Caco-2 (cell line): Measurements from ENCODE around the gene STEAP4. TPM values are rescaled to one million over a fixed set of nuclear protein-coding genes. Genes with fewer than 3 reads are reported as not detected.

Experiments
- BruUV-seq: library from RNA; stranded (reverse); fragments of 400-500 nt; replicated peaks from 2 replicates; lab custom pipeline; 2021; lab: Mats Ljungman, UMichigan
- CTCF ChIA-PET: fragments of 300-600 bp; sonication (Branson Sonifier 250); formaldehyde crosslinking; loops from one replicate; lab custom pipeline; 2022; ENCODE audit warnings: antibody characterized with exemption; lab: Charles Lee
- POLR2A ChIA-PET: fragments of 300-600 bp; sonication (Branson Sonifier 250); formaldehyde crosslinking; loops from one replicate; lab custom pipeline; 2022; ENCODE audit warnings: antibody characterized with exemption; lab: Charles Lee
- DNase-seq, 2 experiments: peaks; one replicate each; pipeline versions ENCODE4 v3.0.0 to v3.0.0-alpha.2; 2020 to 2022
- H3K27me3 ChIP-seq: replicated peaks from 2 replicates; pipeline ENCODE4 v1.6.0; 2011; ENCODE audit warnings: low read length; ENCODE audit not compliant: control insufficient read depth, insufficient read depth
- H3K36me3 ChIP-seq: 2 replicates; pipeline ENCODE4 v1.5.1; 2011; ENCODE audit warnings: low read length; ENCODE audit not compliant: control insufficient read depth, insufficient read depth
- H3K4me1 ChIP-seq: fragments of 250-450 bp; sonication (Bioruptor Pico); 2 replicates; pipeline ENCODE4 v1.5.1; 2020; ENCODE audit warnings: mild to moderate bottlenecking
- H3K4me3 ChIP-seq: 2 replicates; pipeline ENCODE4 v1.5.1; 2011; ENCODE audit warnings: low read depth, mild to moderate bottlenecking, control low read depth, low read length
- H3K9me3 ChIP-seq: fragments of 250-450 bp; sonication (Bioruptor Pico); 2 replicates; pipeline ENCODE4 v1.5.1; 2020; ENCODE audit warnings: mild to moderate bottlenecking, moderate library complexity
- H3K27ac Mint-ChIP-seq: one replicate; pipeline ENCODE4 v1.8.0; 2022; ENCODE audit warnings: mixed read lengths; ENCODE audit not compliant: unreplicated experiment
- H3K27me3 Mint-ChIP-seq: one replicate; pipeline ENCODE4 v1.8.0; 2022; ENCODE audit warnings: mixed read lengths; ENCODE audit not compliant: insufficient read depth, unreplicated experiment
- H3K36me3 Mint-ChIP-seq: one replicate; pipeline ENCODE4 v1.8.0; 2022; ENCODE audit warnings: mild to moderate bottlenecking, mixed read lengths; ENCODE audit not compliant: insufficient read depth, unreplicated experiment
- H3K4me1 Mint-ChIP-seq: one replicate; pipeline ENCODE4 v1.8.0; 2022; ENCODE audit warnings: low read depth, mixed read lengths; ENCODE audit not compliant: unreplicated experiment
- H3K4me3 Mint-ChIP-seq: one replicate; pipeline ENCODE4 v1.8.0; 2022; ENCODE audit warnings: mild to moderate bottlenecking, moderate library complexity, mixed read lengths; ENCODE audit not compliant: unreplicated experiment
- H3K9me3 Mint-ChIP-seq: one replicate; pipeline ENCODE4 v1.8.0; 2022; ENCODE audit warnings: mixed read lengths; ENCODE audit not compliant: unreplicated experiment
- CTCF ChIP-seq, 2 experiments: fragments of 200-600 bp in 1 of 2; IDR thresholded peaks; 1 replicate in 1 of 2; 2 replicates in 1 of 2; pipeline versions ENCODE4 v1.5.1 to v1.8.0; 2011 to 2022; ENCODE audit warnings: antibody characterized with exemption in 1 of 2, control low read depth in 1 of 2, inconsistent platforms in 1 of 2, low read depth in 1 of 2, low read length in 1 of 2, mild to moderate bottlenecking in 1 of 2, moderate library complexity in 1 of 2; ENCODE audit not compliant: insufficient read depth in 1 of 2, severe bottlenecking in 1 of 2, unreplicated experiment in 1 of 2
- intact Hi-C: fragments of 100-400 bp; cut with micrococcal nuclease; formaldehyde crosslinking; loops from one replicate; pipeline ENCODE4 v1.10.0; 2022; ENCODE audit not compliant: unreplicated experiment
- total RNA-seq: library from RNA; stranded (reverse); gene quantifications from 2 replicates; pipeline ENCODE4 v1.2.3, GENCODE V29; 2022

Gene STEAP4
- total RNA-seq, 1 experiment from 2014 or later = not detected

- ChIA-PET CTCF (interaction anchor here (1.0 kb wide), 1 partner anchor 38 kb away, joined by 4 read pairs; no protein-coding TSS in a partner anchor), POLR2A (no interaction called here)
- H3K4me1 ChIP-seq = peaks cover 12% of the 10 kb centered on the region; the same call in 1 of the 2 replicates
- H3K9me3 ChIP-seq = no peaks in the 10 kb centered on the region
- no peak for TF ChIP-seq CTCF (IDR thresholded peaks at IDR 0.05; ENCODE audit: insufficient read depth in 1 of 2, low read depth in 1 of 2, low read length in 1 of 2, severe bottlenecking in 1 of 2, unreplicated experiment in 1 of 2)
- Mint-ChIP-seq H3K4me1 (no peaks in the 10 kb centered on the region), H3K36me3 (no peaks in the 10 kb centered on the region), H3K9me3 (no peaks in the 10 kb centered on the region), H3K27ac (no peak overlapping the region), H3K4me3 (peak overlapping the region; percentile 84), H3K27me3 (peaks cover 2% of the 10 kb centered on the region)
- BruUV-seq = no TSS peak
- H3K27me3 ChIP-seq = no peaks in the 10 kb centered on the region
- intact Hi-C loops = loop anchor here (2.0 kb wide), 1 partner anchor 65 kb away; no protein-coding TSS in a partner anchor
- H3K36me3 ChIP-seq = no peaks in the 10 kb centered on the region
- no peak for DNase-seq
- no peak overlapping the region for H3K4me3 ChIP-seq
Observed at GRCh38 chr7:88307412-88307811, 718 bp upstream of the STEAP4 start.

GRCh38 chr7:88305044-88305443 lies 1.6 kb downstream of the STEAP4 start:
- Mint-ChIP-seq H3K36me3 (no peaks in the 10 kb centered on the region), H3K27me3 (peaks cover 2% of the 10 kb centered on the region), H3K4me1 (no peaks in the 10 kb centered on the region), H3K4me3 (no peak overlapping the region), H3K9me3 (no peaks in the 10 kb centered on the region), H3K27ac (no peak overlapping the region)
- no peak for TF ChIP-seq CTCF (IDR thresholded peaks at IDR 0.05; ENCODE audit: insufficient read depth in 1 of 2, low read depth in 1 of 2, low read length in 1 of 2, severe bottlenecking in 1 of 2, unreplicated experiment in 1 of 2)
- CTCF ChIA-PET = interaction anchor here (0.5 kb wide), 1 partner anchor 307 kb away, joined by 5 read pairs; no protein-coding TSS in a partner anchor
- no peak for DNase-seq
- POLR2A ChIA-PET = no interaction called here
- Histone ChIP-seq H3K4me1 (peaks cover 12% of the 10 kb centered on the region; the same call in 1 of the 2 replicates), H3K27me3 (no peaks in the 10 kb centered on the region), H3K4me3 (no peak overlapping the region), H3K36me3 (no peaks in the 10 kb centered on the region), H3K9me3 (no peaks in the 10 kb centered on the region)
- intact Hi-C loops = no loop called here
- BruUV-seq = no TSS peak

- no peaks in the 10 kb centered on the region for H3K9me3 Mint-ChIP-seq
- no peak for TF ChIP-seq CTCF (IDR thresholded peaks at IDR 0.05; ENCODE audit: insufficient read depth in 1 of 2, low read depth in 1 of 2, low read length in 1 of 2, severe bottlenecking in 1 of 2, unreplicated experiment in 1 of 2)
- peaks cover 2% of the 10 kb centered on the region for H3K27me3 Mint-ChIP-seq
- Histone ChIP-seq H3K4me3 (no peak overlapping the region), H3K4me1 (peaks cover 12% of the 10 kb centered on the region; the same call in 1 of the 2 replicates), H3K27me3 (no peaks in the 10 kb centered on the region), H3K9me3 (no peaks in the 10 kb centered on the region), H3K36me3 (no peaks in the 10 kb centered on the region)
- H3K4me1 Mint-ChIP-seq = no peaks in the 10 kb centered on the region
- DNase-seq = no peak
- ChIA-PET CTCF (interaction anchor here (0.6 kb wide), 1 partner anchor 289 kb away, joined by 5 read pairs; no protein-coding TSS in a partner anchor), POLR2A (no interaction called here)
- no peak overlapping the region for H3K27ac Mint-ChIP-seq
- intact Hi-C loops = no loop called here
- no TSS peak for BruUV-seq
- no peaks in the 10 kb centered on the region for H3K36me3 Mint-ChIP-seq
- H3K4me3 Mint-ChIP-seq = no peak overlapping the region
Observed at GRCh38 chr7:88302486-88302885, 4.2 kb downstream of the STEAP4 start.
